NK-92 (cell line): ENCODE results near the gene FRMD4A.
"Not testable (repeated sequence)": the region's sequence is repeated elsewhere in the genome, so short reads cannot be mapped to it uniquely, and the experiment has no call there.

ENCODE experiments used
- DNase-seq: peaks from one replicate; lab custom pipeline; 2025; ENCODE audit not compliant: unreplicated experiment; lab: John Stamatoyannopoulos, UW

The FRMD4A gene

GRCh38 chr10:13734151-13734550, 596.6 kb downstream of the FRMD4A start:
- DNase-seq: no peak

- no peak for DNase-seq
These were observed 597.7 kb downstream of the FRMD4A start for GRCh38 chr10:13733071-13733470.

- DNase-seq: no peak
These were observed 598.3 kb downstream of the FRMD4A start for GRCh38 chr10:13732465-13732881.

GRCh38 chr10:13731799-13732198, 598.9 kb downstream of the FRMD4A start:
- DNase-seq: no peak

- DNase-seq: no peak
These were observed 599.8 kb downstream of the FRMD4A start for GRCh38 chr10:13730956-13731355.

GRCh38 chr10:13730306-13730652, 600.4 kb downstream of the FRMD4A start:
- no peak for DNase-seq

GRCh38 chr10:13729586-13730305, 601.0 kb downstream of the FRMD4A start:
- no peak for DNase-seq

GRCh38 chr10:13728898-13729535, 601.7 kb downstream of the FRMD4A start:
- no peak for DNase-seq

GRCh38 chr10:13725594-13725993, 605.1 kb downstream of the FRMD4A start:
- DNase-seq: no peak

- DNase-seq: no peak
These were observed 606.2 kb downstream of the FRMD4A start for GRCh38 chr10:13724484-13724883.

- DNase-seq: no peak
These were observed 607.7 kb downstream of the FRMD4A start for GRCh38 chr10:13722747-13723653.

- DNase-seq: no peak
These were observed 609.2 kb downstream of the FRMD4A start for GRCh38 chr10:13721486-13721885.

GRCh38 chr10:13720699-13721098, 610.0 kb downstream of the FRMD4A start:
- DNase-seq: no peak

- no peak for DNase-seq
These were observed 611.3 kb downstream of the FRMD4A start for GRCh38 chr10:13719425-13719824.

- DNase-seq: no peak
These were observed 611.9 kb downstream of the FRMD4A start for GRCh38 chr10:13718820-13719219.

- no peak for DNase-seq
These were observed 612.6 kb downstream of the FRMD4A start for GRCh38 chr10:13717936-13718772.

- no peak for DNase-seq
These were observed 613.2 kb downstream of the FRMD4A start for GRCh38 chr10:13717571-13717935.

- no peak for DNase-seq
These were observed 614.3 kb downstream of the FRMD4A start for GRCh38 chr10:13716081-13717071.

GRCh38 chr10:13715596-13715995, 615.1 kb downstream of the FRMD4A start:
- DNase-seq: not testable (repeated sequence)

- DNase-seq: no peak
These were observed 615.6 kb downstream of the FRMD4A start for GRCh38 chr10:13715100-13715499.
